K562 (cell line): ENCODE results near the gene ATG7.

ENCODE experiments used
- KDM1A ChIP-seq, 2 experiments: fragments of 450-650 bp; IDR thresholded peaks; 2 replicates each; pipeline ENCODE4 v1.6.1; 2016; ENCODE audit warnings: mild to moderate bottlenecking in 2 of 2
- NFIC ChIP-seq: fragments of 450-650 bp; IDR thresholded peaks from 2 replicates; pipeline ENCODE4 v1.6.1; 2017; ENCODE audit warnings: mild to moderate bottlenecking, inconsistent platforms
- SNIP1 ChIP-seq: fragments of 450-650 bp; IDR thresholded peaks from 2 replicates; pipeline ENCODE4 v1.7.1; 2017; ENCODE audit warnings: low read depth, mild to moderate bottlenecking
- TCF3 ChIP-seq: sonication (generic); formaldehyde crosslinking; IDR thresholded peaks from 2 replicates; pipeline ENCODE4 v1.4.0; 2020; ENCODE audit warnings: mild to moderate bottlenecking, missing genetic modification reagents
- TF ChIP-seq, protein P1 (sequence below): fragments of 250-450 bp; sonication (Bioruptor Pico); IDR thresholded peaks from 2 replicates; pipeline ENCODE4 v1.5.0; 2020; ENCODE audit warnings: mild to moderate bottlenecking, borderline replicate concordance
- TF ChIP-seq, protein P2 (sequence below): sonication (generic); formaldehyde crosslinking; IDR thresholded peaks from 2 replicates; pipeline ENCODE4 v1.8.1; 2023; ENCODE audit warnings: missing genetic modification reagents, mild to moderate bottlenecking, borderline replicate concordance

DNA sequence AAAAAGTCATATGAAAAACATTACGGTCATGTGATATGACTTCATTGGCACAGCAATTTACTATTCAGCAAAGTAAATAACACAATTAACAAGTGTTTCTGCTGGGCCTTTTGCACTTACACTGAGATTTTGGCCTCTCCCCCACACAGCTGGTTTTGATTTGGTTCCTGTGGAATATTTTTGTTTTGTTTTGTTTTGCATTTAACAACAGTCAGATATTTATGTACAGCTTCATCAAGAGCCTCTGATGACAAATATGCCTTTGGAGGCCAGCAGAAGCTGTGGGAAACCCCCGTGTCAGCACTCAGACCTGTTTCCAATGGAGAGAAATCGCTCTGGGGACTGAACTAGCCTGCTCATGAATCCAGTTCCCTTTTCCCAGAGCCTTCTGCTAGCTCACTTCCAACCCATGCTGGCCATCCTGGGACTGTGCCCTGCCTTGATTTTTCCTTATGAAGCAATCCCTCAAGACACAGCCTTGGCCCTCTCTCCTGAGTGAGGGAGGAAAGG lies 161.9 kb downstream of the ATG7 start:
- TF ChIP-seq SNIP1: no peak
- TF ChIP-seq, protein P1, sequence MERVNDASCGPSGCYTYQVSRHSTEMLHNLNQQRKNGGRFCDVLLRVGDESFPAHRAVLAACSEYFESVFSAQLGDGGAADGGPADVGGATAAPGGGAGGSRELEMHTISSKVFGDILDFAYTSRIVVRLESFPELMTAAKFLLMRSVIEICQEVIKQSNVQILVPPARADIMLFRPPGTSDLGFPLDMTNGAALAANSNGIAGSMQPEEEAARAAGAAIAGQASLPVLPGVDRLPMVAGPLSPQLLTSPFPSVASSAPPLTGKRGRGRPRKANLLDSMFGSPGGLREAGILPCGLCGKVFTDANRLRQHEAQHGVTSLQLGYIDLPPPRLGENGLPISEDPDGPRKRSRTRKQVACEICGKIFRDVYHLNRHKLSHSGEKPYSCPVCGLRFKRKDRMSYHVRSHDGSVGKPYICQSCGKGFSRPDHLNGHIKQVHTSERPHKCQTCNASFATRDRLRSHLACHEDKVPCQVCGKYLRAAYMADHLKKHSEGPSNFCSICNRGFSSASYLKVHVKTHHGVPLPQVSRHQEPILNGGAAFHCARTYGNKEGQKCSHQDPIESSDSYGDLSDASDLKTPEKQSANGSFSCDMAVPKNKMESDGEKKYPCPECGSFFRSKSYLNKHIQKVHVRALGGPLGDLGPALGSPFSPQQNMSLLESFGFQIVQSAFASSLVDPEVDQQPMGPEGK (CRISPR knock-in tag): no peak
- no peak for TF ChIP-seq TCF3 (CRISPR knock-in tag)
- TF ChIP-seq NFIC: no peak
- no peak for TF ChIP-seq KDM1A (IDR thresholded peaks at IDR 0.05)
- TF ChIP-seq, protein P2, sequence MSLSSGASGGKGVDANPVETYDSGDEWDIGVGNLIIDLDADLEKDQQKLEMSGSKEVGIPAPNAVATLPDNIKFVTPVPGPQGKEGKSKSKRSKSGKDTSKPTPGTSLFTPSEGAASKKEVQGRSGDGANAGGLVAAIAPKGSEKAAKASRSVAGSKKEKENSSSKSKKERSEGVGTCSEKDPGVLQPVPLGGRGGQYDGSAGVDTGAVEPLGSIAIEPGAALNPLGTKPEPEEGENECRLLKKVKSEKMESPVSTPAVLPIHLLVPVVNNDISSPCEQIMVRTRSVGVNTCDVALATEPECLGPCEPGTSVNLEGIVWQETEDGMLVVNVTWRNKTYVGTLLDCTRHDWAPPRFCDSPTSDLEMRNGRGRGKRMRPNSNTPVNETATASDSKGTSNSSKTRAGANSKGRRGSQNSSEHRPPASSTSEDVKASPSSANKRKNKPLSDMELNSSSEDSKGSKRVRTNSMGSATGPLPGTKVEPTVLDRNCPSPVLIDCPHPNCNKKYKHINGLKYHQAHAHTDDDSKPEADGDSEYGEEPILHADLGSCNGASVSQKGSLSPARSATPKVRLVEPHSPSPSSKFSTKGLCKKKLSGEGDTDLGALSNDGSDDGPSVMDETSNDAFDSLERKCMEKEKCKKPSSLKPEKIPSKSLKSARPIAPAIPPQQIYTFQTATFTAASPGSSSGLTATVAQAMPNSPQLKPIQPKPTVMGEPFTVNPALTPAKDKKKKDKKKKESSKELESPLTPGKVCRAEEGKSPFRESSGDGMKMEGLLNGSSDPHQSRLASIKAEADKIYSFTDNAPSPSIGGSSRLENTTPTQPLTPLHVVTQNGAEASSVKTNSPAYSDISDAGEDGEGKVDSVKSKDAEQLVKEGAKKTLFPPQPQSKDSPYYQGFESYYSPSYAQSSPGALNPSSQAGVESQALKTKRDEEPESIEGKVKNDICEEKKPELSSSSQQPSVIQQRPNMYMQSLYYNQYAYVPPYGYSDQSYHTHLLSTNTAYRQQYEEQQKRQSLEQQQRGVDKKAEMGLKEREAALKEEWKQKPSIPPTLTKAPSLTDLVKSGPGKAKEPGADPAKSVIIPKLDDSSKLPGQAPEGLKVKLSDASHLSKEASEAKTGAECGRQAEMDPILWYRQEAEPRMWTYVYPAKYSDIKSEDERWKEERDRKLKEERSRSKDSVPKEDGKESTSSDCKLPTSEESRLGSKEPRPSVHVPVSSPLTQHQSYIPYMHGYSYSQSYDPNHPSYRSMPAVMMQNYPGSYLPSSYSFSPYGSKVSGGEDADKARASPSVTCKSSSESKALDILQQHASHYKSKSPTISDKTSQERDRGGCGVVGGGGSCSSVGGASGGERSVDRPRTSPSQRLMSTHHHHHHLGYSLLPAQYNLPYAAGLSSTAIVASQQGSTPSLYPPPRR (CRISPR knock-in tag): no peak
